ENCODE results near the gene ERC2.

GRCh38 chr3:55857633-55858032 is 610.6 kb downstream of the ERC2 start:
- TF ChIP-seq CTCF (conservative IDR thresholded peaks at IDR 0.05; ENCODE audit: low read length) (no peak), EZH2phosphoT487 (IDR thresholded peaks at IDR 0.05; ENCODE audit: borderline replicate concordance, low read depth, low read length) (no peak)

Data from OCI-LY7 (cell line).